ENCODE measurements around the gene PLXNA2. TPM values are rescaled to one million over a fixed set of nuclear protein-coding genes. Genes with fewer than 3 reads are reported as not detected.
A peak's percentile ranks its signal among the peaks of the same experiment; 100 is the strongest.

The PLXNA2 gene
- total RNA-seq, 1 experiment from 2014 or later = 2.8 TPM

DNA sequence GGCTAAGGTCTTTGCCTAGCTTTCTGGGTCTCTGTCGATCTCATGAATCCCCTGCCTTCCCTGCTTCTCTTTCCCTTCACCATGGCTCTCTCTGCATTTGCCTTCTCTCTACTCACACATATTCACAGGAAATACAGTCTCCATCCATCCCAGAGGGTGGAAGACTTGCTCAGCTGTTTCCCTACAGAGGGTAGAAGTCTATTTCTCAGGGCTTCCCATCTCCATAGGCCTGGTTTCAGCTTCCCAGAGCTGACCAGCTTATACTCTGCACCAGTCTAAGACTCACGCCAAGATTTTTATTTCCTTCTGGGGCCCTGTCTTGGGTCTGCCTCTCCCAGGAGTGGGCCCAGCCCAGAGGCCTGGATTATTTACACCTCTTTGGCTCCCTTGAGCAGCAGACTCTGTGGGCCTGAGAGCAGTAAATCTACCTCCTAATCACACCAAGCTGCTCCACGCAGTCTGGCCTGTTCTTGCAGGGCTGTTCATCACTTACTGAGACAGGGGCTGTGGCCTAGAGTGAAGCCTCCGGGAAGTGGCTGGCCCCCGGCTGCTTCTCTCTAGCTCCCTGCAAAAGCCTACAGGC is 102.5 kb downstream of the PLXNA2 start:
- DNase-seq (ENCODE audit: low read depth) = no peak

DNA sequence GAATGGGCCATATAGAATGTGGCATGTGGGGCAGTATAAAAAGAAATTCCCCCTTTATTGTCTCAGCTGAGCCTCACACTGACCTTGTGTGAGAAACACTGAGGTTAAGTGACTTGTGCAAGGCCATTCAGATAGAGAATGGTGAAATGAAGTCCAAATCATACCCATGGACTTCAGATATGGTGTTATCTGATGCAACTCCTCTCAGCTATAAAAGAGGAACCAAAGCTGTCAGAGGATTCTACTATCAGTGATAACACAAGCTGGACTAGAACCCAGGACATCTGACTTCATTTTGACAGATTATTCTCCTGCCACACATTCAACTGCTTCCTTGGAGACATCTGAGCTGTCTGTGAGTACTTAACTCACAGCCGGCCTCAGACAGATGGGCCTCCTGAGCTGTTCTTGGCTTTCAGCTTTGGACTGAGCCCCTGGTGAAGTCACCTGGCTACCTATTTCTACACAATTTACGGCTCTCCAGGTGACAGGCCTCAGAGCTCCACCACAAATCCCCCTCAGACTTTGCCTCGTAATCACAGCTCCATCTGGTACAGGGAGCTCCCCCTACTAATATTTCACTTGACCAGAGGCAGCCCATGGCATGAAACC is 104.6 kb downstream of the PLXNA2 start:
- no peak for DNase-seq (ENCODE audit: low read depth)

DNA sequence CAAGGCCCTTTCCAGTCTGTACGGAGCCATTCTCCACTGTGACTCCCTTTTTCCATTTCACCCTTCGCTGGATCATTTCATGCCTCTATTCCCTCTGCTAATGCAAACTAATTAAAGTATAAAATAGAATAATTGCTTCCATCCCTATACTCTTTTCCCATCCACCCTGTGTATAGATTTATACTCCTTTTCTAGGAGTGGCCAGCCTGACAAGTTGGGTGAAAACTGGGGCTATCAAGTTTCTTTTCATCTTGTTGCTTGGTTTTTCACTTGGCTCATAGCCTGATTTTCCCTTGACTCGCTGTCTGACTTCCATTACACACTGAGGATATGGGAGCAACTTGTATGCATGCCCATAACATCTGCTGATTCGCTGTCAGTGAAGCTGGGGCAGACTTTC is 107.0 kb downstream of the PLXNA2 start:
- peak; percentile 62 for DNase-seq (ENCODE audit: low read depth)

DNA sequence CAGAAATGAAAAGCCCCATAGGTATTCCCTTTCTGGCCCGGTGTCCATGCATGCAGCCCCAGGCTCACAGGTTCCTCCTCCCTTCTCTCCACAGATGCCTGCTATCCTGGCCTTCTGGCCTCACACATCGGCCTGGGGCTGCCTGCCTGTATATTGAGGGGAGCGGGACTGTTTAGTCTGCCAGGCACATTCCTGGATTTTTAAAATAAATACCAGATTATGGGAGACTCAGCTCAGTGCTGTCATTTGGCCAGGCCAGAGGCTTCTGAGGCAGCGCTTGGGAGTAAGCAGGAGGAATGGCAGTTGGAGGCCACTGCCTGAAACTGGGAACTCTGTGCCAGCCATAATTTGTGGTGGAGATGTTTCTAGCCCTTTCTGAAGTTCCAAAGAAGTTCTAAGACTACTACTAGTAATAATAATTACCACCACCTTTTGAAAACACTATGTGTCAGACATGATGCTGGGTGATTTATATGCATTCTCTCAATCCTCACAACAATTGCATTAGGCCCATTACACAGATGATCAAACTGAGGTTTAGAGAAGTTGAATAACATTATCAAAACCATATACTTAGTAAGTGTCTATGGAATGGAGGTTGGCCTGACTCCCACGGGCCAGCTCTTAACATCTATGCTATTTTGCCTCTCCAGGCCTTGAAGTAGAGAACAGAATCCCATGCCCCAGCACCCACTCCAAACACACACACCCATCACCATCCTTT is 107.6 kb downstream of the PLXNA2 start:
- DNase-seq (ENCODE audit: low read depth) = no peak

DNA sequence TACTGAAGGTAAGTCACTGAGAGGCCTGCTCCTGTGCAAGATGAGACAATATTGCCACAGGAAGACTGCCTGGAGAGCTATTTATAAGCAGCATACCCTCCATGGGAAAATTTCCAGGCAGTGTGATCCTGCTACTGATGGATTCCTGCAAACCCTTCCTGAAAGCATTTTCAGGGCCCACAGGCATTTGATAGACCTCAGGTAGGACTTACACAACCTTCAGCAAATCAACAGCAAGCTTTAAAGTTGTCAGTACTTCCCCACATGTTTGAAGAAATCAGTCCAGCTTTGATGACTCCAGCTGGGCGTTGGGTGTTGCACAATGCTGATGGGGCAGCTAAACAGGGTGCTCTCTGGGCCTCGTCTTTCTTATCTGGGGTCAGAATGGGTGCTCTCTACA is 108.8 kb downstream of the PLXNA2 start:
- DNase-seq (ENCODE audit: low read depth) = no peak

DNA sequence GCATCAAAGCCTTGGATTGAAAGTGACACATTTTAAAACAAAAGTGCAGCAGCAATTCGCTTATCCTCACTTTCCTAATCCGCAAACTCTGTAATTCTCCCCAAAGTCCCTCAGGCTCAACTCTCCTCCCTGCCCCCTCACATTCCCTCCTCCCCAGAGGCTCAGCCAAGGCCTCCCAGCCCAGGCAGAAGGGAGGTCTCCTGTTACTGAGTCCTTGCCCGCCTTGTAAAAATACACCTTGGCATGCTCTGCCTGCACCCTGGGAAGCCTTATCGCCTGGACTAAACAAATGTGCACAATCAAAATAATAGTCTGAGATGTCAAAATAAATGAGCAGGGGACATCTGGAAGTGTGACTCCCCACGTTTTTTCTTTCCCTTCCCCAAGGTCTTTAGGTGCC is 109.7 kb downstream of the PLXNA2 start:
- DNase-seq (ENCODE audit: low read depth) = no peak

DNA sequence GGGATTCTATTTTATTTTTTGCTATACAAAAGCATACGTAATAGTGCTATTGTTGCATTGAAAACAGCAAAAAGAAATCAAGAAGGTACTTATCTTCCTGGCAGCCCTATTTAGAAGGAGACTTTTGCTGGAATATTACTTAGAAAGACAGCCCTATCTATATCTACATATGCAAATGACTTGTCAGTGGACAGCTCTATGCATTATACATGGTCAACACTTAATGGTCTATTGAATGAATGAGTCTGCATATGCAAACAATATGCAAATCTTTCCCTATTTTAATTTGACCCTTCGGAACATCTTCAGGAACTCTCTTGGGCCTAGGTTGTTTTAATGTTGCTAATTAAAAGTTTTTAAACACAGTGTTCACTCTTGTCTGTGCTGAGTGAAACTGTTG is 110.8 kb downstream of the PLXNA2 start:
- no peak for DNase-seq (ENCODE audit: low read depth)

DNA sequence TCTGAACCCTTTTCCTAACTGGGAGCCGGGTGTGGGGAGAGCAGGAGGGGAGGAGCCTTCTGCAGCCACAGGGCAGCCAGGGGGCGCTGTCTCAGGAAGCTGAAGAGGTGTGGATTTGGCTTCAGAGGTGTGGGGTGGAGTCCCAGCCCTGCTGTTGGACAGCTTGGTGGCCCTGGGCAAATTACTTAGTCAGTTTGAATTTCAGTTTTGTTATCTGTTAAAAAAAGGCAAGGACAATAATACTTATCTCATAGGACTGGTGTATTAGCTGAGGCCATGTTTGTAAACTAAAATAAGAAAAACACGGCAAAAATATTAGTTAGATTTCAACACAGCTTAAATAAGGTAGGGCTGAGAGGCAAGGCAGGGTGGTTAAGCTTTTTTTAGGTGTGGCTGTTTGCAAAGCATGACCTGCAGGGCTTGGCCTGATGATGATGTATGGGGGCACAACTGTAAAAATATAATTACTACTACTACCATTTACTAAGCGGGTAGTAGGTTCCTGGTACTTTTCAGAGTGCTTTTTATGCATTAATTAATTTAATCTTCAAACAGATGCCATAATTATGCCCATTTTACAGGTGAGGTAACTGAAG is 111.8 kb downstream of the PLXNA2 start:
- peak; percentile 80 for DNase-seq (ENCODE audit: low read depth)

DNA sequence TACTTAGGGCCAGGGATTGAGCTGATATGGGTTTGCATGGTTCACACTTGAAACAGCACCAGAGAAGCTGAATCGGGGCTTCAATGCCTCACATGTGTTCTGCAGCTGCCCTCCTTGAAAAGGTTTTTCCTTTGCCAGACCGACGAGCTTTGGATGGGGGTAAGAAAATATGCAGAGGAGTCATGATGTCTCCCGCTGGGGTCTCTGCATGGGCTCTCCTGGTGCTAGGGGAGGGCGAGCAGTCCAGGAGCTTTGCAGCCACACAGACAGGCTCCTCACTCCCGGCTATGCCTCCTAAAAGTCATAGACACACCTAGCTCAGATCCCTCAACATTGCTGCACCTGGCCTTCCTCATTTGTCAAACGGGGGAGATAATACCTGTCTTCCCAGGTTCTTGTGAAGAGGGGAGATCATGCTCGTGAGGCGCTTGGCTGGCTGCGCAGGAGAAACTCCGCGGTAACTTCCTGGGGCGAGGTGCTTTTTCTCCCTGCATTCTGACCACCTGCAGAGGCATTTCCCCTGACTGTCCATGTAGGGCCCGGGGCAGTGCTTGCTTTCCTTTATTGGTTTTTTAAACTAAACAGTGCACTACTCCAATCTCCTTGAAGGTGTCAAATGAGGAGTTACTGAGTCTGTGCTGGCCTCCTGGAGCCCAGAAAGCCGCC is 112.4 kb downstream of the PLXNA2 start:
- DNase-seq (ENCODE audit: low read depth) = no peak

DNA sequence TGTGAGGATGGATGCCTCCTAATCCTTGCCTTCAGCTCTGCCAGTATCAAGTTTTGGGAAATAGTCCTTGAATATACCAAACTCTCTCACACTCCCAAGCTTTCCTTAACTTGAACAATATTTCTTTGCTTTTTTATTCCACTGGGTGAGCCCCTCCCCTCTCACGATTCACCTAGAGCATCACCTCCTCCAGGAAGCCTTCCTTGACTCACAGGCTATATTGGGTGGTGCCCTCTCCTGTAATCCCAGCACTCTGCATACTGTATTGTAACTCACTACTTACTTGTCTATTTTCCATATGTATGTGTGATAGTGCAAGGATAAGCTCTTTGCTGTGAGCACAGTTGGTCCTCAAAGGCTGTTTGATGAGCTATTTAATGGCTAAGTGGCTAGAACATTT is 114.7 kb downstream of the PLXNA2 start:
- DNase-seq (ENCODE audit: low read depth) = no peak

DNA sequence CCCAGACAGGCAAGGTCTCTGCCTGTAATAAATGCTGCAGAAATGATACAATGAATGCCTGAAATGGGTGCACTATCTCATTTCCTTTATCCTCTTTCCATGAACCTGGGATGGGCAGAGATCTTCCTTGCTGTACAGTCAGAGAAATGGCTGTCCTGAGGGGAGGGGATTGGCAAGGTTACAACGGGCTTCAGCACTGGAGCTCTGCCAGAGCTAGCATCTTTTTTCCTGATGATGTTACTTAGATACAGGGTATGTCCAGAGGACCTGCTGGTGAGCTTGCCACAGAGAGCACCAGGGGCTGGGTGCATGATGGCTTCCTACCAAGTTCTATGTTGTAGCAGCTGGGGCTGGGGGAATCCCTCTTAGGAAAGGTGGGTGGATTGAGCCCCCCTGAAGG is 115.1 kb downstream of the PLXNA2 start:
- DNase-seq (ENCODE audit: low read depth) = no peak

DNA sequence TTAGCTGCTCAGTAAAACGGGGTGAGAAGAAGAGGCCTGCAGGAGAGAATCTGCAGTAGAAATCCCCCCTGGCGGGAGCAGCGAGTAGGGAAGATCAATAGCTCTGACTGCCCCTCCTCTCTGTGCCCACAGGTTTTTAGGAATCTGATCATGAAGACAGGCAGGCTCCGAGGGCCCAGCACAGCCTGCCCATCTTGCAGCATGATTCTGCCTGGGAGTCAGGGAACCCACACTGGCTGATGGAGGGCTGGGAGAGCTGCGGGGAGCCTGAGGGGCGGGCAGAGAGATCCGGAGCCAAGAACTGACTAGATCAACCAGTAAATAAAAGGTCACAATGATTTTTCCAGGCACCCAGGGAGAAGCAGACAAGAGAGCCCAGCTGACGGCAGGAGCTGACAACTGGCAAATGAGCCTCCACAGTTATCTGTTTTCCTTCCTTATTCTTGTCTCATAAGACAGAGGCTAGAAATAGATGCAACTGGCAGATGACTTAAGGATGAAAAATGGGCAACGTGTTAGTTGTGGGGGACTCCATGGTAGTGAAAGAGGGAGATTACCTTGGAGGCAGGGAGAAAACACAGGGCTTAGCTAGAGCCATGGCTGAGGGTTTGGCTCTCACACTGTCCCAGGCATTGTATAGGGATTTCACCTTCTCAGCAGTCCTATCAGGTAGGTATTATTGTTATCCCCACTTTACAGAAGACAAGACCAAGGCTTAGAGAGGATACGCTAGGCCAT is 116.2 kb downstream of the PLXNA2 start:
- no peak for DNase-seq (ENCODE audit: low read depth)

DNA sequence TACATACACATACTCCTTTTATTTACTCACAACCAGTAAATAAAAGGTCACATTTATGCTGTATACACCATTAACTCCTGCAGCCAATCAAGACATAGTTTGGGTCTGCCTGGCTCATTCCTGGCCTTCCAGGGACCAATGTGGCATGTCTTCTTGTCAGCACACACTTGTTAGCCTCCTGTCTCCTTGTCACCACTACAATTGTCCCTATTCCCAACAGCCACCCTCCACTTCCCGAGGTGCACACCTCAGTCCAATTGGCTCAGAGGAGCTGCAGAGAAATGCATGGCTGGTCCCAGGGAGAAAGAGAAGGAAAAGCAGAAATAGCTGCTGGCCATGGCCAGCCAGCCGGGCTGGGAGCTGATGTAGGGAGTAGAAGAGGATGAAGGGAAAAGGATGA is 116.9 kb downstream of the PLXNA2 start:
- DNase-seq (ENCODE audit: low read depth) = no peak

DNA sequence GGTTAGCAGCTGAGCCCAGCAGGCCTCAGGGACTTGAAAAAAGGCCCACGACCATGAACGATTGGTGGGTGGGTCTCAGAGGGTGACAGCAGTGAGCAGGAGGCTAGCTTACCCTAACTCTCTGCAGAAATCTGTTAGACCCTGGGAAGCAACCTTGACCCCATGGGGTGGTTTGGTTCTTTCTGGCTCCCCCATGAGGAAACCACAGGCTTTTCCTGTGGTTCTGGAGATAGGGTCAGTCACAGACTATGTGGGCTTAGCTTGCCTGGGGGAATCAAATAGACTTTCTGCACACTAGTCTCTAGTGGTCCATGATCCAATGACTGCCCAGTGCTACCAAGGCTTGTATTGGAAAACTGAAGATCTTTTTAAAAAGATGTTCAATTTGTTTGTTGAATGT is 118.1 kb downstream of the PLXNA2 start:
- no peak for DNase-seq (ENCODE audit: low read depth)

DNA sequence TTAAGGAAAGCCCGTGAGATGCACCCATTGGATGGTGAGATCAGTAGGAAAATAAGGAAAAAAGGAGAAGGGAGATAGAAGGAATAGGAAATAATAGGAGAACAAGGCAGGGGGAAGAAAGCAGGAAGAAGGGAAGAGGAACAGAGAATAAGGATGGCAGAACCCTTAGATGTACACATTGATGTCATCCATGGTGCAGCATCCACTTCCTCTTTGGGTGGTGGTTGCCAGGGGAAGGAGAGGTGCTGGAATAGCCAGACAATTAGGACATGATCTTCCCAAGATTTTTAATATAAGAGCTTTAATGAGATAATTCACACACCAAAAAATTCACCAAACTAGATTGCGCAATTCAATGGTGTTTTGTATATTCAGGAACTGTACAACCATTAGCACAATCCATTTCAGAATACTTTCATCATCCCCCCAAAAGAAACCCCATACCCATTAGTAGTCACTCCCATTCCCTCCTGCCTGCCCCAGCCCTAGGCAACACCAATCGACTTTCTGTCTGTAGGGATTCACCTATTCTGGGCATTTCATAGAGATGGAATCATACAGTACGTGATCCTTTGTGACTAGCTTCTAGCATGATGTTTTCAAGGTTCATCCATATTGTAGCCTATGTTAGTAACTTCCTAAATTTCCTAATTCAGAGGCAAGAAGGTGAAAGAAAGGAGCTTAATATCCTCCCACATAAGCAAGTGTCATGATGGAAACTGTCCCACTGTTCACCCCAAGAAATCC is 121.4 kb downstream of the PLXNA2 start:
- no peak for DNase-seq (ENCODE audit: low read depth)

DNA sequence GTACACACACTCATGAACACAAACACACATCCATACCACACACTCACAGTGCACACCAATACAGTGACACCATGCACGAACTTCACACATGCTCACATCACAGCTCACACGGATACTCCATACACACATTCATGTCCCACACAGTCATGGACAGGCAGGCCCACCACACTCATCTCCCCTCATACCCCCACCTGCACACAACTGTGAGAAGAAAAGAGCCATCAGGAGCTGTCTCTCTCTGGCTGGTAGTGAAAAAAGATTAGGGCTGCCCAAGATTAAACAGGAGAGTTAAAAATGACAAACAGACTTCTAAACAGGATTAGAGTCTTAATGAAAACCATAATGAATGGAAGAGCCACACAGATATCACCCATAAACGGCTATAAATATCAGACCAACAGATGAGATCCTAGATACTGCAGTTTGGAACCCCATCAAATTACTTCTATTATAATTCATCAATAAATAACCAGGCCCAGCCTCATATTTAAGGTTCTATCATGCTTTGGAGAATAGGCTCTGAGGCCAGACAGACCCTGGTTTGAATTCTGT is 122.3 kb downstream of the PLXNA2 start:
- DNase-seq (ENCODE audit: low read depth) = no peak

DNA sequence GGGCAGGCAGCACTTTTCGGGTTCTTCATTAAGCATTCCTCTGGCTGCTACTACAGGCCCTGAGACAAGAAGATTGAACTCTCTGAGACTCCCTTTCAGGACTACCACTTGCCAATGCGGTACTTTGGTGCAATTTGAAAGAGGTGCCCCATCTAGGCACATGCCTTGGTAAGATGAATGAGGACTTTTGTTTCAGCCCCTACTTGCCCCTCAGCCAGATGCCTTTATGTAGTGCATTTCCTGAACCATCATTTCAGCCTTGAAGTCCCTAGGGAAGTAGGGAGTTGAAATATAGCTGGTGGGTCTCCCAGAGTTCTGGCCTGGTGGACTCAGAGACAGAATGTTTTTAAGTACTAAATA is 123.8 kb downstream of the PLXNA2 start:
- DNase-seq (ENCODE audit: low read depth) = no peak

DNA sequence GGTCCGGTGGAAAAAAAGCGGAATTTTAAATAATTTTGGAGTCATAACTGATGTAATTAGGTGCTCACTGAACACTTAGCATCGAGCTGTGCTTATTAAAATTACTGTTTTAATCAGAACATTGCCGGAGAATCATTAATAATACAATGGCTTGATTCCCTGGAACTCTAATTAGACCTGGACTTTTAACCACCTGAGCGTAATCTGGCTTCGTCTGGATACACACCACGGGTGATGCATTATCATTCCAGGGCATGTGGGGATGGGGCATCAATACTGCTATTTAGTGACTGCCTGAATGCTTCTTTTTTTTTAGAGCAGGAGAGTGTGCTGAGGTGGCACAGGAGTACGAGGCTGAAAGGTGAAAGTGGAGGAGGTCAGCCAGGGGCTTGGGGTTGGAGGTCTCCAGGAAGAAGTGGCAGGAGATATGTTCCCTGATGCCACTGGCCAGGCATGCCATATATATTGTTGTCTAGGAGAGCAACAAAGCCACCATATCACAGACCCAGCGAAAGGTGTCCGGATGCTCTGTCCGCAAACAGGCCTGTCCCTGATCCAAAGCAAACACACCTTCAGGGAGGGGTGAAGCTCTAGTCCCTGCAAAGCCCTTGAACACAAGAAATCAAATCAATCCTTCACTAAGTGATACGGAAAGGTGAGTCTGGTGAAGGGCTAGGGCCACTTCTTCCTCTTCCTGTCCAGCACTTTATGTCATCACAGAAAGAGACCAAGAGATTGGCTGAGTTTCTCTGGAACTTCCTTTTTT is 125.2 kb downstream of the PLXNA2 start:
- no peak for DNase-seq (ENCODE audit: low read depth)

DNA sequence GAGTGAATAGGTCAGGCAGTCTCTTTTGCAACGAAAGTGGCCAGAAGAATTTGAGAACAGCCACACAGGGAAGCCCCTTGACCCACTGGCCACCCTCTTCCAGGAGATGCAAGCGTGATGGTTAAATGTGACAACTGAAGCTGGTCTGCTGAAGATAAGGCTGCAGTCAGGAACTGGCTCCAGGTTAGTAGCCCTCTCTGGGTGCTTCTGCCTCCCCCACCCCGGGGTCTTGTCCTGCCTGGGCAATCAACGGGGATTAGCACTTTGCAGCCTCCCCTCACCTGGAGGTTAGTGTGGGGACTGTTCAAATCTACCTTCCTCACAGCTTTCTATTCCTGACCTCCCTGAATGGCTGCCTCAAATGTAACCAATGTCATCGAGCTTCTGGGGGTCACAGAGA is 125.9 kb downstream of the PLXNA2 start:
- no peak for DNase-seq (ENCODE audit: low read depth)

DNA sequence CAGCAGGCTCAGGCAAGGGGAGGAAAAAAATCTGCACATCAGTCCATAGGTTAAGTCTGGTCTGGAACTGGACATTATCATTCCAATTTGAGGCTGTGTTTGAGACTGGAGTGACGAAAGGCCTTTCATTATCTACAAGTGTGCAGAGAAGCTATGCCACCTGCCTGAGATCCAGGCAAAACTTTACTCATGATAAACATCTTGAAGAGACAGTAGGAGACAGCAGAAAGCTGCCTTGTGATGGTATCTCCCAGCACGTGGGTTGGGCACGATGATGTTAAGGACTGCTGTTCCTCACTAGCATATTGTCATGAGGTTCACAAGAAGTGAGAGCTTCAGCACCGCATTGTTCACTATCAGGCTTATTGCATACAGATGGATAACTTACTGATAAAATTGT is 126.4 kb downstream of the PLXNA2 start:
- no peak for DNase-seq (ENCODE audit: low read depth)
